ENCODE results near the gene DENND2A. TPM values are rescaled to one million over a fixed set of nuclear protein-coding genes. Genes with fewer than 3 reads are reported as not detected.
A peak's percentile ranks its signal among the peaks of the same experiment; 100 is the strongest.
"Not testable (repeated sequence)": the region's sequence is repeated elsewhere in the genome, so short reads cannot be mapped to it uniquely, and the experiment has no call there.

The DENND2A gene
- total RNA-seq, 1 experiment from 2014 or later = 10.0 TPM

- H3K9me3 Mint-ChIP-seq = no peaks in the 10 kb centered on the region
- no peaks in the 10 kb centered on the region for H3K36me3 Mint-ChIP-seq
- no peak overlapping the region for H3K27ac Mint-ChIP-seq
- ChIA-PET CTCF (interaction anchor here (0.6 to 1.7 kb wide), 6 partner anchors 10 to 758 kb away, joined by 3 to 9 read pairs (median 3); no protein-coding TSS in a partner anchor), POLR2A (no interaction called here)
- ATAC-seq (peak; percentile 25; the same call in 1 of the 2 replicates), DNase-seq (ENCODE audit: low spot score) (no peak)
- H3K27me3 Mint-ChIP-seq (ENCODE audit: low read depth) = no peaks in the 10 kb centered on the region
- TF ChIP-seq ZNF512 (CRISPR knock-in tag; IDR thresholded peaks at IDR 0.05; ENCODE audit: borderline replicate concordance) (no peak), IRF1 (CRISPR knock-in tag; IDR thresholded peaks at IDR 0.05) (no peak), KAT7 (CRISPR knock-in tag; IDR thresholded peaks at IDR 0.05; ENCODE audit: borderline replicate concordance) (no peak), ZBTB43 (CRISPR knock-in tag; IDR thresholded peaks at IDR 0.05) (no peak), MAX (CRISPR knock-in tag; IDR thresholded peaks at IDR 0.05) (no peak), TCF7 (CRISPR knock-in tag; IDR thresholded peaks at IDR 0.05; ENCODE audit: low read depth) (no peak), CREB1 (CRISPR knock-in tag; IDR thresholded peaks at IDR 0.05) (no peak), ZNF396 (CRISPR knock-in tag; IDR thresholded peaks at IDR 0.05; ENCODE audit: borderline replicate concordance) (no peak), SOX15 (CRISPR knock-in tag; IDR thresholded peaks at IDR 0.05) (no peak), GRHL2 (CRISPR knock-in tag; IDR thresholded peaks at IDR 0.05; ENCODE audit: insufficient replicate concordance, severe bottlenecking) (no peak)
- no peak overlapping the region for H3K4me3 Mint-ChIP-seq
- H3K4me1 Mint-ChIP-seq = peaks cover 8% of the 10 kb centered on the region
Observed at GRCh38 chr7:140501966-140502365, 138.6 kb downstream of the DENND2A start.

- DNase-seq (ENCODE audit: low spot score); POLR2A ChIA-PET; H3K27me3 Mint-ChIP-seq (ENCODE audit: low read depth); H3K4me1 Mint-ChIP-seq; H3K9me3 Mint-ChIP-seq; H3K4me3 Mint-ChIP-seq; H3K27ac Mint-ChIP-seq; H3K36me3 Mint-ChIP-seq; ATAC-seq: not testable (repeated sequence)
- CTCF ChIA-PET = interaction anchor here (0.7 kb wide), 1 partner anchor 9 kb away, joined by 3 read pairs; no protein-coding TSS in a partner anchor
Observed at GRCh38 chr7:140497807-140498206, 142.8 kb downstream of the DENND2A start.

GRCh38 chr7:140497241-140497769 lies 143.3 kb downstream of the DENND2A start:
- Mint-ChIP-seq H3K4me1 (no peaks in the 10 kb centered on the region), H3K36me3 (no peaks in the 10 kb centered on the region), H3K27ac (no peak overlapping the region), H3K4me3 (no peak overlapping the region), H3K9me3 (no peaks in the 10 kb centered on the region), H3K27me3 (ENCODE audit: low read depth) (no peaks in the 10 kb centered on the region)
- ChIA-PET CTCF (no interaction called here), POLR2A (no interaction called here)
- no peak for ATAC-seq
- no peak for TF ChIP-seq FOXK1 (CRISPR knock-in tag; IDR thresholded peaks at IDR 0.05)
- no peak for TF ChIP-seq SMAD3 (CRISPR knock-in tag; IDR thresholded peaks at IDR 0.05; ENCODE audit: borderline replicate concordance)
- no peak for TF ChIP-seq ZNF512 (CRISPR knock-in tag; IDR thresholded peaks at IDR 0.05; ENCODE audit: borderline replicate concordance)
- no peak for TF ChIP-seq ATF3 (CRISPR knock-in tag; conservative IDR thresholded peaks at IDR 0.05)
- no peak for TF ChIP-seq E2F1 (CRISPR knock-in tag; IDR thresholded peaks at IDR 0.05)
- TF ChIP-seq MYBL2 (CRISPR knock-in tag; IDR thresholded peaks at IDR 0.05) = no peak
- TF ChIP-seq RELA (CRISPR knock-in tag; IDR thresholded peaks at IDR 0.05; ENCODE audit: borderline replicate concordance) = no peak
- TF ChIP-seq GABPB1 (CRISPR knock-in tag; IDR thresholded peaks at IDR 0.05) = no peak
- no peak for TF ChIP-seq EMX1 (CRISPR knock-in tag; IDR thresholded peaks at IDR 0.05)
- TF ChIP-seq AFF4 (CRISPR knock-in tag; IDR thresholded peaks at IDR 0.05; ENCODE audit: borderline replicate concordance) = no peak
- no peak for DNase-seq (ENCODE audit: low spot score)
